Prostate gland (tissue), 2 donors: ENCODE results near the gene FAHD1. TPM values are rescaled to one million over a fixed set of nuclear protein-coding genes. Genes with fewer than 3 reads are reported as not detected.

Experiments
- DNase-seq: peaks from one replicate; pipeline ENCODE4 v3.0.0-alpha.2; 2019; ENCODE audit warnings: low spot score
- H3K27ac ChIP-seq, 2 donors: fragments of 200-600 bp; sonication (generic); 2 replicates each; pipeline ENCODE4 v1.5.1; 2017 to 2019
- H3K27me3 ChIP-seq: fragments of 200-600 bp; sonication (generic); replicated peaks from 2 replicates; pipeline ENCODE4 v1.5.1; 2019; ENCODE audit not compliant: insufficient read depth
- H3K36me3 ChIP-seq, 2 donors: fragments of 200-600 bp; sonication (generic); 1 replicate in 1 of 2; 2 replicates in 1 of 2; pipeline versions ENCODE4 v1.5.1 to v1.8.1; 2017 to 2019
- H3K4me1 ChIP-seq: fragments of 200-600 bp; sonication (generic); replicated peaks from 2 replicates; pipeline ENCODE4 v1.5.1; 2019
- H3K4me3 ChIP-seq, 2 donors: fragments of 200-600 bp; sonication (generic); 2 replicates each; pipeline ENCODE4 v1.5.1; 2017 to 2019
- H3K9me3 ChIP-seq: fragments of 200-600 bp; sonication (generic); 2 replicates; pipeline ENCODE4 v1.5.1; 2017
- POLR2A ChIP-seq: fragments of 450-650 bp; IDR thresholded peaks from one replicate; pipeline ENCODE4 v1.6.1; 2016; ENCODE audit warnings: antibody characterized with exemption, mild to moderate bottlenecking
- POLR2AphosphoS5 ChIP-seq: sonication (generic); formaldehyde crosslinking; IDR thresholded peaks from one replicate; pipeline ENCODE4 v1.6.1; 2017; ENCODE audit warnings: antibody characterized with exemption
- WGBS: methylation state at CpG from one replicate; pipeline ENCODE4 v1.1.5; 2018; 5-methylcytosine and 5-hydroxymethylcytosine counted together
- intact Hi-C: fragments of 100-400 bp; cut with DNase I; formaldehyde crosslinking; loops from one replicate; pipeline ENCODE4 v1.14.2; 2022
- total RNA-seq, 2 donors: library from RNA; depleted of rRNA; stranded (reverse); fragments of >200 nt; gene quantifications; one replicate each; pipeline ENCODE4 v1.1.0, GENCODE V29; 2016
- TF ChIP-seq, protein P1 (sequence below), 4 experiments: fragments of 200-600 bp in 2 of 4; fragments of 450-650 bp in 2 of 4; sonication (generic) in 2 of 4; IDR thresholded peaks; 1 replicate in 3 of 4; 2 replicates in 1 of 4; pipeline ENCODE4 v1.5.1; 2016 to 2019; ENCODE audit warnings: antibody characterized with exemption in 4 of 4, mild to moderate bottlenecking in 2 of 4, moderate library complexity in 2 of 4

Gene FAHD1
- total RNA-seq, 2 donors from 2014 or later = 42.3 to 45.5 TPM

DNA sequence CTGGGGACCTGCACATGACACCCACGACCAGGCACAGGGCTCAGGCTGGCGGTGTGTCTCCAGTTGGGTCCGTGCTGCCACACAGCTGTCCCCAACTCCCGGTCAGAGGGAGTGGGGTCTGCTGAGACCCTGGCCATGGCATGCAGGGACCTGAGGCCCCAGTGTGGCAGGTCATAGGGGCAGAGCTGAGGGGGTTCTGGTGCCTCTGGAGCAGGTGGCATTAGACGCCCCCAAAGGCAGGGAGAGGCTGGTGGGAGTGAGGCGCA is 40.0 kb upstream of the FAHD1 start:
- Histone ChIP-seq H3K4me1 (peaks cover 6% of the 10 kb centered on the region), H3K9me3 (no peaks in the 10 kb centered on the region), H3K36me3 (no peaks in the 10 kb centered on the region), H3K4me3 (no peak overlapping the region), H3K27me3 (no peaks in the 10 kb centered on the region), H3K27ac (no peak overlapping the region)
- intact Hi-C loops = no loop called here
- DNase-seq = no peak
- 92% methylated on average over 6 of the region's 6 CpGs for WGBS
- TF ChIP-seq, protein P1, sequence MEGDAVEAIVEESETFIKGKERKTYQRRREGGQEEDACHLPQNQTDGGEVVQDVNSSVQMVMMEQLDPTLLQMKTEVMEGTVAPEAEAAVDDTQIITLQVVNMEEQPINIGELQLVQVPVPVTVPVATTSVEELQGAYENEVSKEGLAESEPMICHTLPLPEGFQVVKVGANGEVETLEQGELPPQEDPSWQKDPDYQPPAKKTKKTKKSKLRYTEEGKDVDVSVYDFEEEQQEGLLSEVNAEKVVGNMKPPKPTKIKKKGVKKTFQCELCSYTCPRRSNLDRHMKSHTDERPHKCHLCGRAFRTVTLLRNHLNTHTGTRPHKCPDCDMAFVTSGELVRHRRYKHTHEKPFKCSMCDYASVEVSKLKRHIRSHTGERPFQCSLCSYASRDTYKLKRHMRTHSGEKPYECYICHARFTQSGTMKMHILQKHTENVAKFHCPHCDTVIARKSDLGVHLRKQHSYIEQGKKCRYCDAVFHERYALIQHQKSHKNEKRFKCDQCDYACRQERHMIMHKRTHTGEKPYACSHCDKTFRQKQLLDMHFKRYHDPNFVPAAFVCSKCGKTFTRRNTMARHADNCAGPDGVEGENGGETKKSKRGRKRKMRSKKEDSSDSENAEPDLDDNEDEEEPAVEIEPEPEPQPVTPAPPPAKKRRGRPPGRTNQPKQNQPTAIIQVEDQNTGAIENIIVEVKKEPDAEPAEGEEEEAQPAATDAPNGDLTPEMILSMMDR (IDR thresholded peaks at IDR 0.05) = no peak
- no peak for TF ChIP-seq POLR2AphosphoS5
- no peak for TF ChIP-seq POLR2A

DNA sequence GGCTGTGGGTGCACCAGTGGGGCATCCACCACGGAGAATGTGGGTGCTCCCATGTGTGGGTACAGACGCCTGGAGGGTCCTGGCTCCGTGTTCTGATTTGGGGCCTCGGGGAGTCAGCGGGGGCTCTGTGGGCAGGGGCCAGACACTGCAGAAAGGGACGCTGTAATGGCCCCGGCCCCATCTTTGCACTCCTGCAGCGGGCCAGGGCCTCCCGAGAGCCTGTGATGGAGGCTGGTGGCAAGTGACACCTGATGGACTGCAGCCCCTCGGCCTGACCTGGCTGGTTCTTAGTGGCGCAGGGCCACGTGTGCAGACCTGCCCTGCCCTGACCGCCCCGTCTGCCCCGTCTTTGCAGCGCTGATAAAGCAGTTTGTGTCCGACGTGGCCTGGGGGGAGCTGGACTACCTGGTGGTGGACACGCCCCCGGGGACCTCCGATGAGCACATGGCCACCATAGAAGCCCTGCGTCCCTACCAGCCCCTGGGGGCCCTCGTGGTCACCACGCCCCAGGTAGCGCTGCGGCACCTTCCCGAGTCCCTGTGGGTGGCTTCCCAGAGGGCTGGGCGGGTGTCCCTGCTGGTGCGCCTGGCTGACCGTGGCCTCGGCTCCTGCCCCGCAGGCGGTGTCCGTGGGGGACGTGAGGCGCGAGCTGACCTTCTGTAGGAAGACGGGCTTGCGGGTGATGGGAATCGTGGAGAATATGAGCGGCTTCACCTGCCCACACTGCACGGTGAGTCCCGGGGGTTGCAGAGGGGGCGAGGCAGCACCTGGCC is 39.5 kb upstream of the FAHD1 start:
- intact Hi-C loops = no loop called here
- peaks cover 6% of the 10 kb centered on the region for H3K4me1 ChIP-seq
- no peaks in the 10 kb centered on the region for H3K9me3 ChIP-seq
- H3K36me3 ChIP-seq = no peaks in the 10 kb centered on the region
- no peak overlapping the region for H3K4me3 ChIP-seq
- no peak overlapping the region for H3K27ac ChIP-seq
- no peaks in the 10 kb centered on the region for H3K27me3 ChIP-seq
- 90% methylated on average over 44 of the region's 44 CpGs for WGBS
- peak; percentile 3 for DNase-seq
- TF ChIP-seq, protein P1 (IDR thresholded peaks at IDR 0.05) = no peak
- TF ChIP-seq POLR2AphosphoS5 (no peak), POLR2A (no peak)

DNA sequence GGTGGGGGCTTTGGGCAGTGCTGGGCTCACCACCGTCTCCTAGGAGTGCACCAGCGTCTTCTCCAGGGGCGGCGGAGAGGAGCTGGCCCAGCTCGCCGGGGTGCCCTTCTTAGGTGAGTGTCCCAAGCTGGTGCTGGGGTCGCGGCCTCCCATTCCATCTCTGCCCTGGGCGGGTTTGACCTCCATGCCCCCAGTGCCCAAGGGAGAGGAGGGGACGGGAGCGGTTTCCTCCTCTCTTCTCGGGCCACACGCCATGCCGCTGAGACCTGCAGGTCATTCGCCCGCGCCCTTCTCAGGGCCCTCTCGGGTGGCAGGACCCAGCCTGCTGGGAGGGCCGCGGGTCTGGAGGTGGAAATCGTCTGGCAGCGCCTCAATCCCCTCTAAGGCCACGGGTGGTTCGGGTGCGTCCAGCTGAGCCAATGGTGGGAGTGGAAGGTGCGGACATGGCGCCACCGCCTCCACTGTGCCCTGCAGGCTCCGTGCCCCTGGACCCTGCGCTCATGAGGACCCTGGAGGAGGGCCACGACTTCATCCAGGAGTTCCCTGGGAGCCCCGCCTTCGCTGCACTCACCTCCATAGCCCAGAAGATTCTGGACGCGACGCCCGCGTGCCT is 38.8 kb upstream of the FAHD1 start:
- intact Hi-C loops = no loop called here
- 74% methylated on average over 32 of the region's 38 CpGs for WGBS
- Histone ChIP-seq H3K27ac (no peak overlapping the region), H3K9me3 (no peaks in the 10 kb centered on the region), H3K27me3 (no peaks in the 10 kb centered on the region), H3K4me1 (peaks cover 6% of the 10 kb centered on the region), H3K4me3 (no peak overlapping the region), H3K36me3 (no peaks in the 10 kb centered on the region)
- no peak for TF ChIP-seq POLR2AphosphoS5
- TF ChIP-seq, protein P1 (IDR thresholded peaks at IDR 0.05) = no peak
- TF ChIP-seq POLR2A = no peak
- DNase-seq = no peak

DNA sequence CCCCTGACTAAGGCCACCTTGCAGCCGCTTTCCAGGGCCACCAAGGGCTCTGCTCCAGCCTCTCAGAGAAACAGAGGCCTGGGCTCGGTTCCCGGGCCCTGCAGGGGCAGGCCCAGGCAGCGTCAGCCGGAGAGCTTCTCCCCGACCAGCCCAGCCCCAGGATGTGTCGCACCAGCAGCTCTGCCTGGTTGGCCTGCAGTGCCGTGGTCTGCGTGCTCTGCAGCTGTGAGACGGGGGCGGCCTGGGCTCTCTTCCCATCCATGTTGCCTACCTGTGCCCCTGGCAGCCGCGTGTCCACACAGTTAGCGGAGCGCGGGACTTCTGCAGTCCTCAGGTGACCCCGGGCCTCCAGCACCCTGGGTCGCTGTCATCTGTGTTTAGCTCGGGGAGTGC is 38.3 kb upstream of the FAHD1 start:
- H3K36me3 ChIP-seq = no peaks in the 10 kb centered on the region
- DNase-seq = peak; percentile 22
- no peaks in the 10 kb centered on the region for H3K27me3 ChIP-seq
- intact Hi-C loops = no loop called here
- peaks cover 6% of the 10 kb centered on the region for H3K4me1 ChIP-seq
- no peaks in the 10 kb centered on the region for H3K9me3 ChIP-seq
- WGBS = 39% methylated on average over 13 of the region's 19 CpGs
- H3K27ac ChIP-seq = no peak overlapping the region
- no peak overlapping the region for H3K4me3 ChIP-seq
- TF ChIP-seq POLR2A (no peak), POLR2AphosphoS5 (no peak)
- TF ChIP-seq, protein P1 (IDR thresholded peaks at IDR 0.05) = no peak

DNA sequence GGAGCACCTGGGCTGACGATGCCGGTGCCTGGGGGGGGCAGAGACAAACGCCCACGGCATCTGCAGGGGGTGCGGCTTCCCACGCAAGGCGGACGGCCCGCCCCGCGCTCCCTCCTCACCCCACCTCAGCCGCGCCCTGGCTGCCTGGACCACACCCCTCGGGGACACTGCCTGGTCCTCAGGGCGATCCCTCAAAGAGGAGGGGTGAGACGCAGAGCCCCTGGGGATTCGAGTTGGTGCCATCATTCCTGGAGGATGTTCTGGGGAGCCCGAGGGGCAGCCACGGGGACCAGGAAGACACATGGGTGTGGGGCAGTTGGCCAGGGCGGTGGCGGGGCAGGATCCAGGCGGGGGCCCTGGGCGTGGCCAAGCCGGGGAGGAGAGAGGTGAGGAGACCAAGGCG is 37.4 kb upstream of the FAHD1 start:
- intact Hi-C loops = no loop called here
- DNase-seq = no peak
- Histone ChIP-seq H3K9me3 (no peaks in the 10 kb centered on the region), H3K4me1 (no peaks in the 10 kb centered on the region), H3K27me3 (no peaks in the 10 kb centered on the region), H3K27ac (no peak overlapping the region), H3K36me3 (no peaks in the 10 kb centered on the region), H3K4me3 (no peak overlapping the region)
- WGBS = 70% methylated on average over 15 of the region's 25 CpGs
- TF ChIP-seq POLR2AphosphoS5 (no peak), POLR2A (no peak)
- TF ChIP-seq, protein P1 (IDR thresholded peaks at IDR 0.05) = no peak
